ENCODE measurements around the gene CA10. TPM values are rescaled to one million over a fixed set of nuclear protein-coding genes. Genes with fewer than 3 reads are reported as not detected.

Gene CA10
- total RNA-seq, 1 donor from 2014 or later: 2.0 TPM

DNA sequence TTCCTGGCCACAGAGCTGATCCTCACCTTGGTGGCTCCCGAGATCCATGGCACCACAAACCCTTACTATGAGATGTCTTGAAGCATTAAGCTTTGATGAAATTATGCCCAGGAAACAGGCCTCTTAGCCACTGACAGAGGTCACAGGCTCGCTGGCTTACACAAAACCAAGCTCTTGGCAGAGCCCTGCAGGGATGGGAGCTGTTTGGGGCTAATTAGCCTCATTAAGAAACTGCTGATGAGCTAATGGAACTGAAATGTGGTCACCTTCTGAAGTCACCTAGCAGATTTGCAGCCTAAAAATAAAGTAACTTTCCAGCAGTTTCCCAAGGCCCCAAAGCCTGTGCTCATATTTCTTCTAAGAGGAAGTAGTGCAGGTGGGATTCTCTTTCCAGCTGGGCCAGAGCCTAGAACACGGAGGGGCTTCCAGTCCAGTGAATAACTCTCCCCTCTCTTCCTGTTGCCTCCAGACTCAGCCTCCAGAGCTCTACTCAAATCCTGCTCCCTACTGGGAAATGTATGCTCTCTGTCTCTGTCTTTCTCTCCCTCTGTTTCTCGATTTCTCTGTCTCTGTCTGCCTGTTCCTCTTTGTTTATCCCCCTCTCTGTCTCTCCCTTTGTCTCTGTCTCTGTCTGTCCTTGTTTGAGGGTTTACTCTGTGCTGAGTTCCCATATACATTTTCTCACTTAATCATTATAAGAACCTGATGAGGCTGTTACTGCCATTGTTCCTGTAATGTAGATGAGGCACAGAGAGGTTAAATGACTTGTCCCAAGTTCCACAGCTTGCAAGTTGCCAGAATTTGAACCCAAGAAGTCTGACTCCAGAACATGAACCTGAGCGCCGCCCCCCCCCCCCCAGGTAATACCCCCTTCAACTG, 338.9 kb downstream of the CA10 start:
- DNase-seq (ENCODE audit: extremely low spot score in 2 of 2): no peak
- TF ChIP-seq, protein P1, sequence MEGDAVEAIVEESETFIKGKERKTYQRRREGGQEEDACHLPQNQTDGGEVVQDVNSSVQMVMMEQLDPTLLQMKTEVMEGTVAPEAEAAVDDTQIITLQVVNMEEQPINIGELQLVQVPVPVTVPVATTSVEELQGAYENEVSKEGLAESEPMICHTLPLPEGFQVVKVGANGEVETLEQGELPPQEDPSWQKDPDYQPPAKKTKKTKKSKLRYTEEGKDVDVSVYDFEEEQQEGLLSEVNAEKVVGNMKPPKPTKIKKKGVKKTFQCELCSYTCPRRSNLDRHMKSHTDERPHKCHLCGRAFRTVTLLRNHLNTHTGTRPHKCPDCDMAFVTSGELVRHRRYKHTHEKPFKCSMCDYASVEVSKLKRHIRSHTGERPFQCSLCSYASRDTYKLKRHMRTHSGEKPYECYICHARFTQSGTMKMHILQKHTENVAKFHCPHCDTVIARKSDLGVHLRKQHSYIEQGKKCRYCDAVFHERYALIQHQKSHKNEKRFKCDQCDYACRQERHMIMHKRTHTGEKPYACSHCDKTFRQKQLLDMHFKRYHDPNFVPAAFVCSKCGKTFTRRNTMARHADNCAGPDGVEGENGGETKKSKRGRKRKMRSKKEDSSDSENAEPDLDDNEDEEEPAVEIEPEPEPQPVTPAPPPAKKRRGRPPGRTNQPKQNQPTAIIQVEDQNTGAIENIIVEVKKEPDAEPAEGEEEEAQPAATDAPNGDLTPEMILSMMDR (IDR thresholded peaks at IDR 0.05): no peak
- TF ChIP-seq POLR2AphosphoS5 (IDR thresholded peaks at IDR 0.05; ENCODE audit: insufficient read depth in 1 of 2, low read depth in 1 of 2): no peak
- no peak for TF ChIP-seq POLR2A (IDR thresholded peaks at IDR 0.05)
- Histone ChIP-seq H3K27me3 (no peaks in the 10 kb centered on the region), H3K4me1 (no peaks in the 10 kb centered on the region), H3K9me3 (no peaks in the 10 kb centered on the region), H3K27ac (no peak overlapping the region), H3K4me3 (no peak overlapping the region), H3K36me3 (no peaks in the 10 kb centered on the region)
- intact Hi-C loops (cut with DNase I): loop anchor here (10.0 kb wide), 1 partner anchor 65 kb away; no protein-coding TSS in a partner anchor

- intact Hi-C loops (cut with DNase I): no loop called here
- DNase-seq (ENCODE audit: extremely low spot score in 2 of 2): no peak
- TF ChIP-seq, protein P1 (IDR thresholded peaks at IDR 0.05): no peak
- TF ChIP-seq POLR2A (IDR thresholded peaks at IDR 0.05) (no peak), POLR2AphosphoS5 (IDR thresholded peaks at IDR 0.05; ENCODE audit: insufficient read depth in 1 of 2, low read depth in 1 of 2) (no peak)
Measured at GRCh38 chr17:51818777-51819176, 339.7 kb downstream of the CA10 start.

DNA sequence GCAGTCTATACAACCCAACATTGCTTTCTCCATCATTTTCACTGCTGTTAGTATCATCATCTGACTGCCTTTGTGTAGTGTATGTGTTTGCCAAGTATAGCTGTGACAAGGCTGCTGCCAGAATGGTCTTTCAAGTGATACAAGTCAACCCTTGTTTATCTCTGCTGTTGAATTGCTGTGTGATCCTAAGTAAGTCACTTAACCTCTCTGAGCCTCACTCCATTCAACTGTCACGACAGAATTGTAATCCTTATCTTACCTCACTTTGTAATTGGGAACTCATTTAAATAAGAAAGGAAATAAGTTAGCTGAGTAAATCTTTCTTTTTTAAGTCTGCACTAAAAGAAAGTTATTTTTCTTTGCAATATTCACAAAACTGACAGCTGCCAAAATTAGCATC, 340.6 kb downstream of the CA10 start:
- intact Hi-C loops (cut with DNase I): no loop called here
- TF ChIP-seq, protein P1 (IDR thresholded peaks at IDR 0.05): no peak
- no peak for TF ChIP-seq POLR2A (IDR thresholded peaks at IDR 0.05)
- TF ChIP-seq POLR2AphosphoS5 (IDR thresholded peaks at IDR 0.05; ENCODE audit: insufficient read depth in 1 of 2, low read depth in 1 of 2): no peak
- no peaks in the 10 kb centered on the region for H3K36me3 ChIP-seq

More at GRCh38 chr17:51818777-51819176, 339.7 kb downstream of the CA10 start:
- H3K36me3 ChIP-seq: no peaks in the 10 kb centered on the region
- no peaks in the 10 kb centered on the region for H3K9me3 ChIP-seq
- H3K4me3 ChIP-seq: no peak overlapping the region
- H3K27me3 ChIP-seq: no peaks in the 10 kb centered on the region
- no peak overlapping the region for H3K27ac ChIP-seq
- H3K4me1 ChIP-seq: no peaks in the 10 kb centered on the region

GRCh38 chr17:51817117-51817516, 341.4 kb downstream of the CA10 start:
- intact Hi-C loops (cut with DNase I): no loop called here
- Histone ChIP-seq H3K36me3 (no peaks in the 10 kb centered on the region), H3K4me1 (no peaks in the 10 kb centered on the region), H3K27me3 (no peaks in the 10 kb centered on the region), H3K4me3 (no peak overlapping the region), H3K9me3 (no peaks in the 10 kb centered on the region), H3K27ac (no peak overlapping the region)
- TF ChIP-seq POLR2AphosphoS5 (IDR thresholded peaks at IDR 0.05; ENCODE audit: insufficient read depth in 1 of 2, low read depth in 1 of 2) (no peak), POLR2A (IDR thresholded peaks at IDR 0.05) (no peak)
- TF ChIP-seq, protein P1 (IDR thresholded peaks at IDR 0.05): no peak
- DNase-seq (ENCODE audit: extremely low spot score in 2 of 2): no peak

More for the DNA sequence above, 340.6 kb downstream of the CA10 start:
- Histone ChIP-seq H3K27me3 (no peaks in the 10 kb centered on the region), H3K9me3 (no peaks in the 10 kb centered on the region), H3K4me1 (no peaks in the 10 kb centered on the region), H3K4me3 (no peak overlapping the region), H3K27ac (no peak overlapping the region)
- no peak for DNase-seq (ENCODE audit: extremely low spot score in 2 of 2)

DNA sequence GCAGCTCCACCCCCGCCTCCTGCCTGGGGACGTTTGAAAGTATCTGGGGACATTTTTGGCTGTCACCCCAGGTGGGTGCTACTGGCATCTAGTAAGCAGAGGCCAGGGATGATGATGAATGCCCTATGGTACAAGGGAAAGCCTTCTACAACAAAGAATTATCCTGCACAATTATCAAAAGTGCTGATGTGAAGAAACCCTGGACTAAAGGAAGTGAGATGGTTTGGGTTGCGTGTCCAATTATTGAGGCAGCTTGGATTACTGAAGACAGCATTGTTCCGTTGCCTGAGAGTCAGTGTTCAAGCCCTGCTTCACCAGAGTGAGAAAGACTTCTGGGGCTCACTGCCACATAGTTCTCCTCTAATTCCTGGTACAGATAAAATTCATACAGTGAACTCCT, 343.4 kb downstream of the CA10 start:
- Histone ChIP-seq H3K27me3 (no peaks in the 10 kb centered on the region), H3K36me3 (no peaks in the 10 kb centered on the region), H3K4me1 (no peaks in the 10 kb centered on the region), H3K27ac (no peak overlapping the region), H3K9me3 (no peaks in the 10 kb centered on the region), H3K4me3 (no peak overlapping the region)
- TF ChIP-seq POLR2A (IDR thresholded peaks at IDR 0.05): no peak
- TF ChIP-seq POLR2AphosphoS5 (IDR thresholded peaks at IDR 0.05; ENCODE audit: insufficient read depth in 1 of 2, low read depth in 1 of 2): no peak
- TF ChIP-seq, protein P1 (IDR thresholded peaks at IDR 0.05): no peak
- intact Hi-C loops (cut with DNase I): no loop called here
- DNase-seq (ENCODE audit: extremely low spot score in 2 of 2): no peak

Measured in vagina (tissue), 2 donors.